ENCODE results near the gene FAM237A.

FAM237A gene

DNA sequence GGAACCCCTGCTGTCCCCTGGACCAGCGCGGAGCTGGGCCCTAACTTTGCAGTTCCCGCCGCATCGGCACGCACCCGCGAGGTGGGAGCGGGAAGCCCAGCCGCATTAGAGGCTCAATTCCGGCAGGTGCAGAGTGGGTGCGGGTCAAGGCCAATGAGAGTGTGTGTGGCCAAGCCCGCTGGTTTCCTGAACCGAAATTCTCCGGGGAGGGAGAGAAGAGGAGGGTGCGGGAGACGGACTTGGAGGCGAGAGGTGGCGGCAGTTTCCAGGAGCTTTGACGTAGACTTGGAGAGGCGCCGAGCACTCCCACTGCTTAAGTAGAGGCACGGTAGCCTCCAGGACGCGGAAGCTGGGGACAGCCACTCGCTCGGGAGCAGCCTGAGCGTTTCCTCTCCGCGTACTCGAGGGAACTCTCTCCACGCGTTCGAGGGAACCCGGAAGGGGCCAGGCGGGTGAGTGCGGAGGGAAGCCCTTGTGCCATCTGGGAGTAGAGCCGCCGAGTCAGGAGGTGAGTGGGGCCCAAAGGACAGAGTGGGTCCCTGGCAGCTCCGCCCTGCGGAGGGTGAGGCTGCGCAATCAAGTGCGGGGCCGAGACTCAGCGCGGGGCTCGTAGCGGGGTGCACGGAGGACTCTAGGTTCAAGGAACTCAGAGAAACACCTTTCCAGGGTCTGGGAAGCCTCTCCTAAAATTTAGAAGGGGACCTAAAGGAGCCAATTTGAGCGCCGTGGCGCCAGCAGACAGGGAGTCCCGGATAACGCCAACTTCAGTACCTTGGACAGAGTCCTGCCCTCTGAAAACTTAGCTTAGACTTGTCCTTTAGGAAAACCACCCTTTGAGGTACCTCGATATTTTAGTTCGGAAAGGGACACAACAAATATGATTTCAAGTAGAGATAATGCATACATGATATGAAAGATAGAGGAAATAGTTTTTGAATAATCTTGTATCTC is at the start of gene FAM237A:
TSS of gene FAM237A (plus strand) at position 413 of the 951 bp plus-strand sequence. CDS start 1,750 bp downstream, outside the sequence.
- DNase-seq, result no peak

GRCh38 chr2:206597717-206598218 is 44.5 kb upstream of the FAM237A start:
- DNase-seq, result no peak

GRCh38 chr2:206603243-206603642 is 39.0 kb upstream of the FAM237A start:
- DNase-seq, result no peak

DNA sequence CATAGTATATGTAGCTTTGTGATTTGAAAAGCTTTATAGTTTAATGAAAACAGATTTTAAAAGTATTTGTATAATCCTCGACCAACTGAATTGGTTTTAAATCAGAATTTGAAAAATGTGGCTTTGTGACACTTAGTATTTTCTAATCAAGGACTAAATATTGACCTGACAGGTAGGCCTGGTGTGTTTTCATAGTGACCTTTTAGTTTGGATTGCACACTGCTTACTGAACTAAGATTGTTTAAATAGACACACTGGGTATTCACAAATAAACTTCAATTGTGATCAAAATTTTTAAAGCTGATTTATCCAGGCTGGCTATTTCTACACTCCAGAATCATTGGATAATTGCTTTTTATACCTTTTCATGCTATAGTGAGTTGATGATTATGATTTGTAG is 31.8 kb upstream of the FAM237A start:
- no peak for DNase-seq

DNA sequence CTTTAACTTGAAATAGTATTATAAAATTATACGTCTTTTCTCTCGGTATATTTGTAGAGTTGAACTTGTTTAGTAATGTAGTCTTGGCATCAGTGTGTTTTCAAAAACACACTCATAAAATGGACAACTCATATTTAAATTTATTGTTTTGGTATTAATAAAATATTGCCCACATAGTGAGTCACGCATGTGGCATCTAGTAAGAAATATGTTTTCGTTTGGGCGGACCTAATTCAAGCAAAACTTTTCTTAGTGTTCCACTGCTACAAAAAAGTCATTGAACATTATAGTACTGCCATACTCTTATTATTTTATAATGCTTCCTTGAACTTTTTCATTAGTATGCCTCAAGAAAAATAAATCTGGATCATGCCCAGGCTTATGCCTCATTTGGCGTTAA is 31.1 kb upstream of the FAM237A start:
- no peak for DNase-seq

DNA sequence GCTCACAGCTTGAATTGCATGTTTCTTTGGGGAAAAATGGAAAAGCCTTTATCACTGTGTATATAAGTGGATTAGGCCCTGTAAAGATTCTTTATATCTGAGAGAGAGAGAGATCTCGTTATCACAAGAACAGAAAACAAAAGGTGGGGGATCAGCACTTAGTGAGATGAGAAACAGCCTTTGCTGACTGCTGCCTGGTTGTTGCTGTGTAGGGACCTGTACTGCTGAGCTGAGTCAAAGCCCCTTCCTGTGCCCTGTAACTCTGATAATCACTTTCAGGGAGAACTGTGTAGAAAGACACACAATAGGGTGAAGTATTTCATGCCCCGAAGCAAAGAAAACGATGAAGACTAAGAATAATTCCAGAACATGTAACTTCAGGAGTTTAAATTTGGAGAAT is 30.6 kb upstream of the FAM237A start:
- no peak for DNase-seq

DNA sequence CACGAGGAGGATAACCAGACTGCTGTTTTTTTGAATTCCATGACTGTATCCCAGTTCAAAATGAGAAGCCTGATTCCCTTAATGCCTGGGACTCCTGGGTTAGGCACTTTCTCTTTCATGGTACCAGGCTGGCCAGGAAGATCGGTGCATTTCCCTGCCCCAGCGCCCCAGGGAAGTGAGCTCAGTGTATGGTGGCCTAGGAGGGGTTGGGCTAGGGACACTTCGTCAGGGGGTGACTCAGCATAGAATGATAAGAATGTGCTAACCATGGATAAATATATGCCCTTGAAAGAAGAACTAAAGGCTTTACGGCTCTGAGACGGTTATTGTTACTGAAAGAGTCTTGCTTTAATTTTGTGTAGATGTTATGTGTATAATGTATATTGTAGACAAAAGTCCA is 27.5 kb upstream of the FAM237A start:
- DNase-seq, result no peak

- DNase-seq, result no peak
Measured at GRCh38 chr2:206615417-206616089, 26.7 kb upstream of the FAM237A start.

GRCh38 chr2:206616151-206616550 is 26.1 kb upstream of the FAM237A start:
- DNase-seq, result no peak

DNA sequence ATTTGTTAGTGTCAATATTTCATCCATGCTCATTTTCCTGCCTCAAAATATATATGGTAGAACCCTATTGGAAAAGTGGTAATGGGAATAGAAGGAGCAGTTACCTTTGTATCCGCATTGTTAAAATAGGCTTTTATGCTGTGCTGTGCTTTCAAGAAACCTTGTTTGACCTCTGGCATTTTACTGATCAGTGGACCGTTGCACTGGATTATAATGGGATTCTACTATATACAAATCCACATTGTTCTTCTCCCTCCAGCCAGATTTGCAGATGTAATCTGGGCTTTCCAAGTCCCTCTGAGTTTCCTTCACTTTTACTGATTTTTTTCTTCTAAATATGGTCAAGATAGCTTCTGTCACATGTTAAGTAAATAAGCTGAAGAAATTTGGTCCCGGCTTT is 23.3 kb upstream of the FAM237A start:
- DNase-seq, result no peak

DNA sequence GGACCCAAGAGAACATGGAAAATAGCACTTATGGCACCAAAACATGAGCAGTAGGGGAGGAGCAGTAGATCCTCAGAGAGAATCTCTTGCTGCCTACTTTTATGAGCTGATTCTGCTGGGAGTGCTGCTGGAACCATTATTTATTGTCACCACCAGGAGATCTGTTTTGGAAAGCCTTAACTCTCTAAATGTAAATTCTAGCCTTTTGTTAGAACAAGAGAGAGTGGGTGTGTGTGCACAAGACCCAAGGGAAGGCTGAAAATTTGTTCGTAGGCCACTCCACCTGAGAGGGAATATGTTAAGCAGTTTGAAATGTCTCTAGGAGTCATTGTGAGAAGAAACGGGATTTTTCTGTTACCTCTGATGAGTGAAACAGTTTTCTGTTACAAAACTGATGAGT is 16.2 kb upstream of the FAM237A start:
- no peak for DNase-seq

- DNase-seq, result no peak
Measured at GRCh38 chr2:206627632-206628031, 14.7 kb upstream of the FAM237A start.

DNA sequence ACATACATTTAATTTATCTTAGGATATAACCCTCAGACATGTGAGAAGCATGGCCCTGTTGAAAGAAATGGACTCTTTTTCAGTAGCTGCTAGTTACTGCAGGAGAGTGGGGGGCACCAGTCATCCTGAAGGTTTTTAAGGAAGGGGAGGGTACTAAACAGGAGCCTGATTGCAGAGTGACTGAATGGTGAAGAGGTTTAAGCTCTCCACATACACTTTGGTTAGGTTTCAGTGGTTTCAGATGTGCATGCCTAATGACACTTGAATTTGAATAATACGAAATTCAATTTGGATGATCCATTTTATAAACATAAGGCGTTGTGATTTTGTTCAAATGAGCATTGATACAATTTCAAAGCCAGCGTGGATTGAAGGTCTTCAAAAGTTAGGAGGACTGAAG is 10.9 kb upstream of the FAM237A start:
- no peak for DNase-seq

DNA sequence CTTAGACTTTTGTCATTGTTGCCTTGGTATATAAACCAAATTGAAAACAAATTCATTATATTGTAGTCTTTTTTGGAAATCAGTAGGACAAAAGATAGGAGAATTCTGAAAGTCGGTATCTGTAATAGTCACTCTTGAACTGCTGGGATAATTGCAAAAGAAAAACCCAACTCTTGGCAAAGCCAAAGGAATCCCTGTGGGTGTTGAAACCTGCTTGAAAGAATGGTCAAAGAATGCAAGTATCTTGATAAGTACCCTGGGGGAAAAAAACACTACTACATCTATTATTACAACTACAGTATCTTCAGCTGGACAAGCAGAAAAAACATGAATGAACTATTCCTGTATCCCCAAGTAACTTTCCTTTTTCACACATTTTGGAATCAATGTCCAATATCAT is 7.3 kb upstream of the FAM237A start:
- no peak for DNase-seq

DNA sequence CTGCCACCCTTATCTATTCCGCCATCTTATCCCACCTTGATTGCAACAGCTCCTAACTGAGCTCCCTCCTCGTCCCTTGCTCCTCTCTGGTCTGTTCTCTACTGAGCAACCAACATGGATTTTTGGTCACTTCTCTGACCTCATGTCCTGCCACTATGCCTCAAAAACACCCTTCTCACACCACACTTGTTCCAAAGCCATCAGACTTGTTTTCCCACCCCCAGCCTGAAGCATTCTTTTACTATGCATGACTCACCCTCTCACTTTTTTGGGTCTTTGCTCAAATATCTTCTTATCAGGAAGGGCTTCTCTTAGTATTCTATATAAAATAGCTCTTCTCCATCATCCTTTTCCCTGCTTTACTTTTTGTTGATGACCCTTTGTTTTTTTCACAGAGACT is 2.7 kb upstream of the FAM237A start:
- no peak for DNase-seq

DNA sequence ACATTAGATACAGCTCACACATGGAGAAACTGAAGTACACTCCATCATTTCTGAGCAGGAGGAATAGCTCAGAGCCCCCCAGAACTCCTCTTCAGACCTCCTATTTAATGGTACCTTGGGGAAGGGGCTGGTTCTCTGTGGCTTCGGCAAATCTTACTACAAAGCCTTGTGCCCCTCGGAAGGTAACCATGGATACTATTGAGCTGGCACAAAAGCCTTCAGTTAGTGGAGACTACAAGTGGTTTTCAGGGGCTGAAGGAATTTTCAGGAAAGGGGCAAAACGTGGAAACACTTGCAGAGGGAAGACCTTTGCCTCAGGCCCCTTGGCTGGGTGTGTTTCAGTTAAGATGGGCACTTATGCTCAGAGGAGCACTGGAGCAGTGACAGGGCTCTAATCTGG is 1.1 kb upstream of the FAM237A start:
- no peak for DNase-seq

DNA sequence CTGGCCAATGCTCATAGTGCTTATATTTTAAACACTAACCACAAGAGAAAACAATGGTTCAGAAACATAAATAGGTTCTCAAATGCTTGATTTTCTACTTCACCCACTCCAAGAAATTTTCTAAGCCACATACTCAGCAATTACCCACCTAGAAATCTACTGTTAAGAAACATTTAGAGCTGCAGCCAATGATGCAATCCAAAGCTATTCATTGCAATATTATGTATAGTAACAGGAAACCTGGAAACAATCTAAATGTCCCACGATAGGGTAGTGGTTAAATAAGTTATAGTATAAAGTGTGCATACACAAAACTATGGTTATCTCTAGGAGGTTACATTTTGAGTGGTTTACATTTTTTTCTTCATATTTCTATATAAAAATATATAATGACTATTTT is 5.7 kb downstream of the FAM237A start:
- no peak for DNase-seq

DNA sequence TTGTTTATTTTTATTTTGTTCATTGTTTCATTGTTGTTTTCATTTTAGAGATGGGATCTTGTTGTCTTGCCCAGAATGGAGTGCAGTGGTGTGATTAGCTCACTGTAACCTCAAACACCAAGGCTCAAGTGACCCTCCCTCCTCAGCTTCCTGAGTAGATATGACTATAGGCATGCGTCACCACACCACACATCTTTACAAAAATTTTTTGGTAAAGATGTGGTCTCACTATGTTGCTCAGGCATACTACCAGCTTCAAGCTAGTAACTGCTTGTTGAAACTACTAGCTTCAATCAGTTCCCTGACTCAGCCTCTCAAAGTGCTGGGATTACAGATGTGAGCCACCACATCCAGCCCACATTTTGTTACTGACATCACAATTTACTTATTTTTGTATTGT is 14.8 kb downstream of the FAM237A start:
- DNase-seq, result peak; percentile 6

- DNase-seq, result no peak
Measured at GRCh38 chr2:206665251-206665650, 23.0 kb downstream of the FAM237A start.

- DNase-seq, result no peak
Measured at GRCh38 chr2:206670531-206671319, 28.4 kb downstream of the FAM237A start.

DNA sequence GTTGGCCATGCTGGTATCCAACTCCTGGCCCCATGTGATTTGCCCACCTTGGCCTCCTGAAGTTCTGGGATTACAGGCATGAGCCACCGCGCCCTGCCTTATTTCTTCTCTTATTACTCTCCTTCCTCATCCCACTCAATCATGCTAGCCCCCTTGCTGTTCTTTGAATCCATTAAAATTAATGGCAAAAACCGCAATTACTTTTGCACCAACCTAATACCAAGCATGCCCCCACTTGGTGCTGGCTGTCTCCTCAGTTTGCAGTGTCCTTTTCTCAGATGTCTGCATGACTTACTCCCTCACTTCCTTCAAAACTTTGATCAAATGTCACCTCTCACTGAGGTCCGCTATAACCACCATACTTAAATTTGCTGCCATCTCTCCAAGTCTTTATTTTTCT is 41.3 kb downstream of the FAM237A start:
- DNase-seq, result no peak

DNA sequence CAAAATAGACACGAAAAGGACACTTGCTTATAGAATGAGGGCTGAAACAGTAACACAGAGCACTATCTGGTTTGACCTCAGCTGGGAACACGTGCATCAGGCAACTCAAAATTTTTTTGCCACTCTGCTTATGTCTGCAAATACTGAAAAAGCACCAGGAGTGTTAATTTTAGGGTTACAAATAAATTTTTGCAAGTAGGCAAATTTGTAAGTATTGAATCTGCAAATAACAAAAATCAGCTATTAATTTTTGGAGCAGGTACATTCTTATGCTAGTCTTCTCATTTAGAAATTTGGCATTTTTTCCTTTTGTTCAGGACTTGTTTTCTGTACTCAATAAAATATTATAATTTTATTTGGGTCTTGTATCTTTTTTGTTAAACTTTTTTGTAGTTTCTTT is 46.2 kb downstream of the FAM237A start:
- DNase-seq, result no peak

- no peak for DNase-seq
Measured at GRCh38 chr2:206688990-206689389, 46.7 kb downstream of the FAM237A start.
